GM23248 (cell line): ENCODE results near the gene CEP164.

ENCODE experiments used
- EZH2 ChIP-seq: fragments of 200-600 bp; sonication (generic); IDR thresholded peaks from 2 replicates; pipeline ENCODE4 v1.6.1; 2018; ENCODE audit warnings: antibody characterized with exemption, mild to moderate bottlenecking; ENCODE audit not compliant: insufficient read depth, poor library complexity, severe bottlenecking
- EZH2phosphoT487 ChIP-seq: fragments of 200-600 bp; sonication (generic); IDR thresholded peaks from 2 replicates; pipeline ENCODE4 v1.6.1; 2018; ENCODE audit warnings: antibody characterized with exemption, moderate library complexity, mild to moderate bottlenecking, low read depth; ENCODE audit not compliant: insufficient read depth

- TF ChIP-seq EZH2 (no peak), EZH2phosphoT487 (no peak)
Observed at GRCh38 chr11:117313828-117314768, 13.6 kb upstream of the CEP164 start.
